Nephron progenitor cell (in vitro differentiated cells): ENCODE data around the gene ST6GALNAC4.
A peak's percentile ranks its signal among the peaks of the same experiment; 100 is the strongest.
"Not testable (repeated sequence)": the region's sequence is repeated elsewhere in the genome, so short reads cannot be mapped to it uniquely, and the experiment has no call there.

Experiments used
- DNase-seq: peaks from one replicate; pipeline ENCODE4 v3.0.0; 2021
- H3K27ac Mint-ChIP-seq: 2 replicates; pipeline ENCODE4 v1.8.0; 2021; ENCODE audit warnings: mild to moderate bottlenecking, moderate library complexity, mixed read lengths
- H3K27me3 Mint-ChIP-seq: 2 replicates; pipeline ENCODE4 v1.8.0; 2021; ENCODE audit warnings: mild to moderate bottlenecking, low read depth, mixed read lengths; ENCODE audit not compliant: poor library complexity
- H3K36me3 Mint-ChIP-seq: 2 replicates; pipeline ENCODE4 v1.8.0; 2021; ENCODE audit warnings: low read depth, mixed read lengths
- H3K4me1 Mint-ChIP-seq: 2 replicates; pipeline ENCODE4 v1.8.0; 2021; ENCODE audit warnings: mixed read lengths
- H3K4me3 Mint-ChIP-seq: 2 replicates; pipeline ENCODE4 v1.8.0; 2021; ENCODE audit warnings: mild to moderate bottlenecking, moderate library complexity, mixed read lengths
- H3K9me3 Mint-ChIP-seq: 2 replicates; pipeline ENCODE4 v1.8.0; 2021; ENCODE audit warnings: mild to moderate bottlenecking, moderate library complexity, mixed read lengths
- TF ChIP-seq, protein P1 (sequence below): fragments of 200-600 bp; sonication (generic); IDR thresholded peaks from 2 replicates; pipeline ENCODE4 v1.5.0; 2021; ENCODE audit warnings: antibody characterized with exemption

Gene ST6GALNAC4

DNA sequence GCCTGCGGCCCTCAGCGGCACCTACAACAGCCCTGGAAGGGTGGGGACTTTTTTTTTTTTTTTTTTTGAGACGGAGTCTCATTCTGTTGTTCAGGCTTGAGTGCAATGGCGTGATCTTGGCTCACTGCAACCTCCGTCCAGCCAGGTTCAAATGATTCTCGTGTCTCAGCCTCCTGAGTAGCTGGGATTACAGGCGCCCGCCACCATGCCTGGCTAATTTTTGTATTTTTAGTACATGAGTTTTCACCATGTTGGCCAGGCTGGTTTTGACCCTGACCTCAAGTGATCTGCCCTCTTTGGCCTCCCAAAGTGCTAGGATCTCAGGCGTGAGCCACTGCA is 46.7 kb downstream of the ST6GALNAC4 start:
- not testable (repeated sequence) for H3K4me3 Mint-ChIP-seq, H3K27me3 Mint-ChIP-seq, H3K9me3 Mint-ChIP-seq, H3K36me3 Mint-ChIP-seq, DNase-seq, H3K27ac Mint-ChIP-seq
- TF ChIP-seq, protein P1, sequence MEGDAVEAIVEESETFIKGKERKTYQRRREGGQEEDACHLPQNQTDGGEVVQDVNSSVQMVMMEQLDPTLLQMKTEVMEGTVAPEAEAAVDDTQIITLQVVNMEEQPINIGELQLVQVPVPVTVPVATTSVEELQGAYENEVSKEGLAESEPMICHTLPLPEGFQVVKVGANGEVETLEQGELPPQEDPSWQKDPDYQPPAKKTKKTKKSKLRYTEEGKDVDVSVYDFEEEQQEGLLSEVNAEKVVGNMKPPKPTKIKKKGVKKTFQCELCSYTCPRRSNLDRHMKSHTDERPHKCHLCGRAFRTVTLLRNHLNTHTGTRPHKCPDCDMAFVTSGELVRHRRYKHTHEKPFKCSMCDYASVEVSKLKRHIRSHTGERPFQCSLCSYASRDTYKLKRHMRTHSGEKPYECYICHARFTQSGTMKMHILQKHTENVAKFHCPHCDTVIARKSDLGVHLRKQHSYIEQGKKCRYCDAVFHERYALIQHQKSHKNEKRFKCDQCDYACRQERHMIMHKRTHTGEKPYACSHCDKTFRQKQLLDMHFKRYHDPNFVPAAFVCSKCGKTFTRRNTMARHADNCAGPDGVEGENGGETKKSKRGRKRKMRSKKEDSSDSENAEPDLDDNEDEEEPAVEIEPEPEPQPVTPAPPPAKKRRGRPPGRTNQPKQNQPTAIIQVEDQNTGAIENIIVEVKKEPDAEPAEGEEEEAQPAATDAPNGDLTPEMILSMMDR = peak; percentile 19
- peaks cover 61% of the 10 kb centered on the region for H3K4me1 Mint-ChIP-seq

DNA sequence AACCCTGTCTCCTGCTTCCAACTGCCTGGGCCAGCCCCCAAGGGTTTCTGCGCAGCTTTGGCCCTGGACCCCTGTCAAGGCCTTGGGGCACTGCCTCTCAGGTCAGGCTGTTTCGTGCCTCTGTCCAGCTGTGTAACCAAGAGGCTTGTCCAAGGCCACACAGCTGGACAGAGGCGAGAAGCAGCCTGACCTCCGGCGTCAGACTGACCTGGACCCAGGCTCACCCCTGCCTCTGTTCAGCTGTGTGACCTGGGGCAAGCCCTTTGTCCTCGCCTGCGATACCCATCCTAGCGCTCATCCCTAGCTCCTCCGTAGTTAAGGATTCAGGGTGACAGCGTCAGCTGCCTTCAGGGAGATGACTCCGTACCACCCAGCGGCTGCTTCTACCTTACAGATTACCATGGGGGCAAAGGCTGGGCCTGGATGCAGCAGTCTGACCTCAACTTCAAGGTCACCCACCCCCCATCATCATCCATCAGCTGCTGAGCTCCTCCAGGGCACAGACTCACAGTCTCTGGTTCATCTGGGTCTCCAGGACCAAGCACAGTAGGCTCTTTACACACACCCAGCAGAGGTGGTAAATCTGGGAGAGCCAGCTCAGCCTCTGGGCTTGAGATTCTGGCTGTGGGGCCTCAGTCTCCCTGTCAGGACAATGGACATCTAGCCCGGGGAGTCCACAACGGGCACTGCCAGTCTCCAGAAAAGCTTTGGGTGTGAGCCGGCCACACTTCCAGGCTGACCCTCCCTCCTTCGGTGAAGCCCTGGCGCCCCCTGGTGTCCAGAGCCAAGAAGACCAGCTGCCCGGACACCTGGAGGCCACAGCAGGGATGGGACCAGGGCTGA is 47.3 kb downstream of the ST6GALNAC4 start:
- Mint-ChIP-seq H3K4me3 (no peak overlapping the region), H3K27me3 (peaks cover 4% of the 10 kb centered on the region), H3K4me1 (peaks cover 62% of the 10 kb centered on the region), H3K36me3 (peaks cover 5% of the 10 kb centered on the region), H3K27ac (no peak overlapping the region), H3K9me3 (no peaks in the 10 kb centered on the region)
- DNase-seq = peak; percentile 95
- TF ChIP-seq, protein P1 = peak; percentile 86

DNA sequence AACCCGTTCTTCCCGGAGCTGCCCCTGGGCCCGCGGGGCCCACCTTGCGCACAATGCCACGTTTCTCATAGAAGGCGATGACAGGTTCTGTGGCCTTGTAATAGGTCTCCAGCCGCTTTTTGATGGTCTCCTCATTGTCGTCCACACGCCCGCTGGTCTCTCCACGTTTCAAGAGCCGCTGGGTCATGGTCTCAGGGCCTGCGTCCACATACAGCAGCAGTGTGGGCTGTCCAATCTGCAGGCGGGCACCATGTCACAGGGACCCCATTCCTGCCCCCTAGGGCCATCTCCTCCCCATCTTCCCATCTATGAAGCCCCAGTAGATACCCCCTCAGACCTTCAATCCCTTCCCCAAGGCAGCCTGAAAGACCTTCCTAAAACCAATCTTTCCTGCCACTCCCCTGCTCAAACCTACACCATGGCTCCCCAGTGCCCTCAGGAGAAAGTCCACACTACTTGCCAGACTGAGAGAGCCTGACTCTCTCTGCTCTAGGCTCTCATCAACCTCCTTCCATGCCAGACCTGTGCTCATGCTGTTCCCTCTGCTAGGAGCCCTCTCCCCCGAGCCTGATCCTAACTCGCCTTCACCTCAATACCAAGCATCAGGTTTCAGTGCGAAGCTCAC is 48.5 kb downstream of the ST6GALNAC4 start:
- peaks cover 4% of the 10 kb centered on the region for H3K27me3 Mint-ChIP-seq
- no peaks in the 10 kb centered on the region for H3K9me3 Mint-ChIP-seq
- H3K36me3 Mint-ChIP-seq = peaks cover 5% of the 10 kb centered on the region
- DNase-seq = no peak
- peaks cover 63% of the 10 kb centered on the region for H3K4me1 Mint-ChIP-seq
- H3K27ac Mint-ChIP-seq = no peak overlapping the region
- H3K4me3 Mint-ChIP-seq = no peak overlapping the region
- TF ChIP-seq, protein P1 = no peak

DNA sequence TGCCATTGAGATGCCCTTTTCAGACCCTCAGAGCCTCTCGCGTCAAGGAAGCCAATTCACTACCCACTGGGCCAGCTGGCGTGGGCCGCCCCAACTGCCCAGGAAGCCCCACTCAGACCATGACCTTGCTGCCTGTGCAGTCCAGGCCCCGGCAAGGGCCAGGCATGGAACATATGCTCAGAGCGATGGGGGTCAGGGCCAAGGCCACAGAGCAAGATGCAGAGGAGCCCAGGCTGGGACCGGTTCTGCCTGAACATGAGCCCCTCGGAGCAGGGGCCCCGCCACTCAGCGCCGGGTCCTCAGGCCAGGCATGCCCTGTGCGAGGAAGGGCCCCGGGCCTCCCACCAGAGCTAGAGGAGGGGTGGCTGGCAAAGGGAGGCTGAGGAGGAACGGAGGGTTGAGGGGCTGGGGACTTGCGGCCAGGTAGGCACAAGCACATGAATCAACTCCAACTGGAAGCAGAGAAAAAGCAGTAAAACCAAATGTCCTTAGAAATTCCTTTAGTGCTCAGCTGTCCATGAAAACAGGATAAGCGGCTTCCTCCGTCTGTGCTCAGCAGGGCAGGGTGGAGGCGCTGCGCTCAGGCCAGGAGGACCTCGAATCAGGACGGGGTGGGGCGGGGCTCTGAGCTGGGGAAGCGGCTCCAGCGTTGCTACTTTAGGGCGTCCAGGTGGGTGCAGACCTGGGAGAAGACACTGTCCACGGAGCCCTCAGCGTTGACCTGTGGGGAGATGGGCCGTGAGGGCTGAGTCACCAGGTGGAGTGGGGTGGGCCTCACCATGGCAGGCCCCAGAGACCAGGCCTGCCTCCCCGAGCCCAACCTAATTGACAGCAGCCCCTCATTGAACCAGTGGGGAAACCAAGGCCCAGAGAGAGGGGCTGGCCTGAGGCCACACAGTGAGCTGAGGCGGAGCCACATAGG is 49.2 kb downstream of the ST6GALNAC4 start:
- TF ChIP-seq, protein P1 = no peak
- DNase-seq = no peak
- Mint-ChIP-seq H3K4me3 (no peak overlapping the region), H3K36me3 (peaks cover 5% of the 10 kb centered on the region), H3K27me3 (peaks cover 4% of the 10 kb centered on the region), H3K27ac (peak overlapping the region; percentile 64), H3K9me3 (no peaks in the 10 kb centered on the region), H3K4me1 (peaks cover 65% of the 10 kb centered on the region)

DNA sequence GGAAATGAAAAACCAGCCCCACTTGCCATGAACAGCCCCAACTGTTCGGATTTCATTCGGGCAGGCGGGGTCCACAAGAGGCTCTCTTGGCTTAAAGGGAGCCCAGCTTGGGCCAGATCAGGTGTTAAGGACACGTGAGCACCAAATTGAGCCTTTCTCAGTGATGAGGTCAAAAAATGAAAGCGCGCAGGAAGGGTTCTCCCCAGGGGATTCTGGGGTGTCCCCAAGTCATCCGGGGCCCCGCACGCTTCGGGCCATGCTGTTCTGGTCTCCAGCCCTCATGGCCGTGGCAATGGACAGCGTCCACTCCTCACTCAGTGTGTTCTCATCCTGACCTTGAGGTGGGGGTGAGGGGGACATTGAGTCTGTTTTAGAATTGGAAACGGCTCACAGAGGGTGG is 50.3 kb downstream of the ST6GALNAC4 start:
- Mint-ChIP-seq H3K27ac (peak overlapping the region; percentile 20), H3K27me3 (peaks cover 4% of the 10 kb centered on the region), H3K36me3 (peaks cover 3% of the 10 kb centered on the region), H3K4me1 (peaks cover 58% of the 10 kb centered on the region), H3K4me3 (no peak overlapping the region), H3K9me3 (no peaks in the 10 kb centered on the region)
- TF ChIP-seq, protein P1 = no peak
- DNase-seq = no peak
